GM21717 (cell line): ENCODE results near the gene MAL.

Source experiments
- ATAC-seq: cut with Tn5 transposase; IDR thresholded peaks from one replicate; pipeline ENCODE4 v1.9.1; 2021; ENCODE audit warnings: mild to moderate bottlenecking, moderate library complexity; ENCODE audit not compliant: unreplicated experiment

The MAL gene

DNA sequence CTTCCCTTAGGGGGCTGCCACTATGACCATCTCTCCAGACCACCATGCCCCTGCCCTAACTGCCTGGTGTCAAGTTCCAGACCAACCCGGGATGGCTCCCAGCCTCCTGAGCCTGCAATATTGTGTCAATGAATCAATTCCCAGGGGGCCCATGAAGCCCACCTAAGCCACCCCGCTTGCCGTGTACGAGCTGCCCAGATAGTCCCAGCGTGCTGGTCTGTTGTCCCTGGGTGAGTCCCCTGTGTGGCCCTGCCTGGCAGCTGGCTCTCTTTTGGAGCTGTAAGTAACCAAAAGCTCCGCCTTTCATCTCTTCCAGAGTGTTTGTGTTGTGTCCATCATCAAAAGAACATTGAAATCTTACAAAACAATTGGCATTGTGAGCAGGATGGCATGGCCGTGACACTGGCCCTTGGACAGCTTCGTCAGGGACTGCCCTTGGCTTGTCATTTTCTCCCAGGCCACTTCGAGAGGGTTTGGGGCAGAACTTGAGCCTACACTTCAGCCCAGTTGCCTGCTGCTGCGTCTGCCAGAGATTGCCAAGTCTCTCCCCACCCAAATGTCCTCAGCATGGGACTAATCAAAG, 11.3 kb upstream of the MAL start:
- no peak for ATAC-seq

DNA sequence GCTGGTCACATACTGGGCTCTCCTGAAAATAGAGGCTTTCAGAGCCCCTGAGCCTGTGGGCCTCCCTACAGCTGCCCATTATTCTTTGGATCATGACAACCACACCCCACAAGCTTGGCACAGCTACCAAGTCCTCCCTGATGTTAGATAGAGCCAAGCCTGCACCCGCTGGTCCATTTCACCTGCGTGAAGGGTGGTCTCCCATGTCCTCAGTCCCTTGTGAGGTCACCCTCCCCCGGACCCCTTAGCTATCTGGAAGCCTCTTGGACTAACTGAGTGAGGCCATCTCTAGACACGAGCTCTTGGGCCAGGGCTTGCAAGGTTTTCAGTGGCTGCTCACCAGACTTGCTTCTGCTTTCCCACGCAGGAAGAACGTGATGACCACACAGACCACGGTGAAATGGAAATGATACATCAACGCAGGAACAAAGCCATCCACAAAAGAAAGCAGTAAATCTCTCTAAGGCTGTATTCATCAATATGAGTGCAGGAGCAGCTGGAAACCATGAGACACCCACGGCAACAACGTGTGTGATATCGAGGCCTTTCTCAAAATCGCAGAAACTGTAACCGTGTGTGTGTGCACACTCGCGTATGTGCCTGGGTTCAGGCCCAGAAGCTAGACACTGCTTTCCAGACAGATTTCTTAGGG, 10.1 kb upstream of the MAL start:
- ATAC-seq: no peak

DNA sequence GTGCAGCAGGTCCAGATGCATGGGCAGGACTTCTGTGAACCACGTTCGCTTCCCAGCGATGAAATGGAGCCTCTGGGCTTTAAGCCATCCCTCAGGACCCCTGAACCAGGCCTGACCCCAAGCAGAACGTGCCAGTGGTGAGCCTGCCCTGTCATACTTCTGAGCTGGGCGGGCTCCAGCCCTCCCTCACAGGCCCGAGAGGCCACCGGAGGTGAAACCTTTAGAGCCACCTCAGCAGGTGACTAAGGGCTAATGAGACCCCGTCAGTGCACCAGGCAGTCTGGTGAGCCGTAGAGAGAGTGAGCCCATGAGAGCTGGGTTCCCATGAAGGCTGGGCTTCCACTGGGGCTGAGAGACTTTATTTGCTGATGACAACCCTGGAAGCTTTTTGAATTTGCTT, 8.9 kb upstream of the MAL start:
- ATAC-seq: no peak

DNA sequence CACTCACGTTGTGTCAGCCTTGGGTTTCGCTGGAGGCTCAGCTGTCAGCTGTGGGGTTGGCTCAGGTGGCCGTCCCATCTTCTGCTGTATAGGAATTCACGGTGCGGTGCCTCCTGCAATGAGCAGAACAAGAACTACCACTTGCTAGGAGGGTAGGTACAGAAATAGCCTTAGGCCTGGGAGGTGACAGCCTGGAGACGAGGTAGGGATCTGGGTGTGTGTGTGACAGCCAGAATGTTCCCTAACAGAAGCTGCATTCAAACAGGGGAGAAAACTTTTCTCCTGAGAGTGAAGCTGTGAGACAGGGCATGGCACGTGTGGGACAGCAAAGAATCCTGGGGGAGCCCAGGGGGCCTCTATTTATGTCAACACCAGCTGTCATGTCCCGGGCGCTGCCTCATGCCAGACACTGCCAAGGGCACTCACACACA, 8.4 kb upstream of the MAL start:
- ATAC-seq: no peak

DNA sequence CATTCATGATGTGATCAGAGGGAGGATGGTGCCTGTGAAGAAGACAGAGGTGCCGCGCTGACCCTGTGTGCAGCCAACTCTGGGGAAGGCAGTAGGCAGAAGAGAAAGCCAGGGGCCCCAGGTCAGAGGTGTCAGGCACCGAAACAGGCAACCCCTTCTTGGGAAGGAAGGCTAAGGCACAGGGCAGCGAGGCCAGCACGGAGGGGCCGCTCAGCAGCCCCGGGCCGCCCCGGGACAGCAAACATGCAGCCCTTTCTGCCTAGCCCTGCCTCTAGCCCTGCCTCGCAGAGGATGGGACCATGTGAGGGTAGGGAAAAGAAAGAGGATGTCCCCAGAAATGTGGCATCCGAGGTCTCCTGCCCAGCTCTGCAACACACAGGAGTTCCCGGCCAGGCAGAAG, 7.7 kb upstream of the MAL start:
- no peak for ATAC-seq

DNA sequence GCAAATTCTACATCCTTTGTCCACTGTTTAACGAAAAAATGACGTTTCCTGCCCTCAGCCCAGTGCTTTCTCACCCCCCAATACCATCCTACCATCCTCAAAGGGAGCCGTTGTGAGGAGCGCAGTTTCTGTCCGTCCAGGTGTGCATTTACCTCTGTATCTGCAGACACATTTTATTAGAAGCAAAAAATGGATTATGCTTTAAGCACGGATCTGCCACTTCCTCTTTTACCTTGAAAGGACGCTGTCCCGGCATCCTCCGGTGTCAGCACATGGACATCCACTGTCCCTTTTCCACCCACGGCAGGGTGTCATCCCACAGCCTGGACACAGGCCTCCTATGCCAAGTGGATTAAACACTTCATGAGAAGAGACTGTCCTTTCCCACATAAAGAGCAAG, 7.2 kb upstream of the MAL start:
- no peak for ATAC-seq

DNA sequence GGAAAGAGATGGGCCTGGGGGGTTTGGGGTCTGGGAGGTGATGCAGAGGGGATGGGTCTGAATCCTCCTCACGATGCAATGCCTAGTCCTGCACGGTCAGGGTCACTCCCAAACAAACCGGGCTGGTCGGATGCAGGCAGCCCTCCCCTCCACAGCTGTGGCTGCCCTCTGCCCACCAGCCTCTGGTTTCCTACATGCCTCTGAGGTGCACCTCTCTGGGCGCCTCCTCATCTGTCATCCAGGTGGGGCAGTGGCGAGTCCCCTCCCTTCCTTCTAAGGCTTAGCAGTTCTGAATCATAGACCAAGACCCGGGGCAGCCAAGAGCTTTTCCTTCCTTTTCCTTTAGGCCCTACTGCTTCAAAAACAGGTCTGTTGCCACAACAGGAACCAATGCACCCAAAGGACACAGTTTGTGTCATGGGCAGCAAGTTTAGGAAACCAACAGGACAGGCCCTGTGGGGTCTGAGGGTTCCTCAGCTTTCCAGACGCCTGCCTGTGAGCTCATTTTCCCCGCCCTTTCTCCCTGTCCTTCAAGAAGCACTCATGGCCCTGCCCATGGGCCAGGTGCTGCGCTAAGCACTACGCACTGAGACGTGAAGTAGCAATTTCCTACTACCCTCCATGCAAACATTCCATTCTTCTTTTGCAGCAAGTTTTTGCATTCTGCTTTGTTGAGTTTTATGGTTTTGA, 6.5 kb upstream of the MAL start:
- ATAC-seq: no peak

DNA sequence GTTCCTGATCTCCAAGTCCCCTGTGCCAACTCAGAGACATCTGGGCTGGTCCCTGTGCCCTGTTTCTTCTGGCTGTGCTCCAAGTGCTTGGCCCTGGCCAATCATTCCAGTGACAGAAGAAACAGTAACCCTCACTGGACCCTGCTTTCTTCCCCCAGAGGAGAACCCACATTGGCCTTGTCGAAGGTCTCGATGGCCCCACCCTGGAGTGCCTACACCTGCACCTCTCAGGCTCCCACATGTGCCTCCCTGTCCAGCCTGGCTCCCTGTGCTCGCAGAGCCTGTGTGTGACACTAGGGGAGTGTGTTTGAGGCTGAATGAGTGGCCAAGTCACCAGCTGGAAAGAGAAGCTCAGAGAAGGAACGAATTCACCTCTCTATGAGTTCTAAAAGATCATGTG, 5.9 kb upstream of the MAL start:
- no peak for ATAC-seq

DNA sequence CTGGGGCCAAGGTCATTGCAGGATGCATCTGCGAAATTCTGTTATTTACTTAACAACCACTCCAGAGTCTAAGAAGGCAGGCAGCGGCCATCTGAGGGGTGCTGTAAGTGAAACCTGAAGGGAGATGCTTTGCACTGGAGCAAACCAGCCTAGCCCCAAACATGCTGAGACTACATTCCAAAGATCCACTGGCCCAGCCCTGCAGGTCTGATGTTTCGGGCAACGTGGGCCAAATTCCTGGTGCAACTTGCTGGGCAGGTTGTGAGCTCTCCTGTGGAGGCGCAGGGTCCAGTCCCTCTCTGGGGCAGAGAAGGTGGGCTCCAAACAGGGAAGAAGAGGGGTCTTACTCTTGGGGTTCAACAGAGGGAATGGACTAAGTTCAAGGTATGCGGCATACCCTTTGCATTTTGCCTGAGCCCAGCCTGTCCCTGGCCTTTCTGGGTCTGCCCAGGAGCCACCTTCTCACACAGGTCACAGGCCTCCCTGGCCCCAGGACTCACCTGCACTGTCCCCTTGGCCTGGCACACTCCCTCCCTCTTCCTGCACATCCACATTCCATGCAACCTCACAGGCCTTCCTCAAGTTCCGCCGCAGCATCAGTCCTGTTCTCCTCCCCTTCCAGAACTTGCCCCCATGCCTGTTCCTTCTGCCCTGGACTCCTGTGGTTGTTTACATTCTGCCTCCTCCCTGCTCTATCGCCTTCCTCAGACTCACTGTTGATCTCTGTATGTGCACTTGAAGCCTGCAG, 5.1 kb upstream of the MAL start:
- ATAC-seq: no peak

DNA sequence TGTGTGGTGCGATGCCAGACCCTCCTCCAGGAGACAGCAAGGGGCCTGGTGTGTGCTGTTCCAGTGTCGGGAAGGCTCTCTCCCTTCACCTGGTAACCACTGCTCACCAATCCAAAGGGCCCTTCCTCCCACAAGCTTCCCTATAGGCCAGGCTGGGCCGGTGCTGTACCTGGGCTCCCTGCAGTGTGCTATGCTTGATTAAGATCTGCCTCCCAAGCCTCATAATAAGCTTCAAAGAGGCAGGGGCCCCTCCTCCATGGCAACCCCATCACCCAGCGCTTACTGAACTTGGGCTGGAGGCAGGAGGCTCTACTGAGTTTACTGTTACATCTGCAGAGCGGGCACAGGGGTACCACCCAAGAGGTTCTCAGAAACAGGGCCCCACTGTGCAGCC, 4.5 kb upstream of the MAL start:
- no peak for ATAC-seq

DNA sequence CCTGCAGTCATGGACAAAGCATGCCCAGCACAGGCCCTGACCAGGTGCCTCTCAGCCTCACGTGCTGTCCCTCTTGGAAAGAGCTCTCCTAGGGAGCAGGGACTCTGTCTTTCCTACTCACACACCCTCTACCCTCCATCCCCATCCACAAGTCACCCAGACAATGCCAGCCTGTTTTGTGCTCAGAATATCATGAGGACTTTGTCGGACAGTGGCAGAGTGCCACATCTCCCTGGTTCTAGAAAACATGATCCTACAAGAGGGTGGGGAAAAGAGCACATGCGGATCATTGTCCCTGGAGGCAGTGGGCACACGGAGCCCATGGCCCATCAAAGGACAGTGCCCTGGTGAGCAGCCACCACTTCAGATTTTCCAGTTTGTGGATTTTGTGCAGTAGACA, 3.7 kb upstream of the MAL start:
- no peak for ATAC-seq

DNA sequence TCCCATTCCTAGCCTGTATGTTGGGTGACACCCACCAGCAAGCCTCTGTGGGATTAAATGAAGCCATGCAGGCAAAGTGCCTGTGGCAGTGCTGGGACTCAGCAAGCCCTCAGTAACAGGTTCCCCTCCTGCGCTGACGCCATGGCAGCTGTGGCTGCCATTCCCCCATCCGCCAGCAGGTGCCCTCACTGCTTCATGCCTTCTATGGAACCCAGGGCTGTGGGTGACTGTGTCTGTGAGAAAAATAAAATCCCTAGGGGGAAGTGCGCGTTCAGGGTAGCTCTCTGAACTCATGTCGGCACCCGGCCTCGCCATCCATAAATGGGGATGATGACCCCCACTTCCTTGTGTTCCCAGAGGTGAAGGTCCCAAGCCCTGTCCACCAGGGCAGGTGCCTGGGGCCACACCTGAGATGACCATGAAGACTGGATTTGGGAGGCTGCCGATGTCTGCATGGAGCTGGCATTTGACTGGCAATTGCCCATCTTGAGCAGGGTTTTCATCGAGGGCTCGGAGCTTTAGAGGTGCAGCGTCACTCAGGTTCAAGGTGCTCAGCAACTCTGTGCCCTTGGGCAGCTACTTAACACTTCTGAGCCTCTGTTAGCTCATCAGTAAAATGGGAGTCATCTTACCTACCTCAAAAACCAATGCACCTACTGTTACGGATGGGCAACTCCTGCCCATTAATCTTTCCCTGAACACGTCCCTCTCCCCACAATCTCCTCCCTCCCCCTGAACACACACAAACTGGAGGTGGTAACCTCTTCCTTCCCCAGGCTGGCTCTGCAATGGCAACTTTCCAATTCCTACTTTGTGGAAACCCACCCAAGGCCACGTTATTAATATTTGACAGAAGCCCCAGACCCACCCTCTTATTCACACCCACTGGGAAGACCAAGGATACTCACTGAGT, 2.9 kb upstream of the MAL start:
- peak; percentile 91 for ATAC-seq

DNA sequence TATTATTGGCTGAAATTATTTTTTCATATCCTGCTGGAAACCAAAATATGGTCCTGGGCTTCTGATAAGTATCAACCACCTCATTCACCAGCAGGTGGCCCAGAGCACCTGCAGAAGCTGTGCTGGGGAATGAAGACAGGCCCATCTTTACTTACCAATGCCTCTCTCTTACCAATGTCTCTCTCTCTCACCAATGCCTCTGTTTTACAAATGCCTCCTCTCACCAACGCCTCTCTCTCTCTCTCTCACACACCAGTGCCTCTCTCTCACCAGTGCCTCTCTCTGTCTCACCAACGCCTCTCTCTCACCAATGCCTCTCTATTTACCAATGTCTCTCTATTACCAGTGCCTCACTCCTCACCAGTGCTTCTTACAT, 2.3 kb upstream of the MAL start:
- no peak for ATAC-seq

DNA sequence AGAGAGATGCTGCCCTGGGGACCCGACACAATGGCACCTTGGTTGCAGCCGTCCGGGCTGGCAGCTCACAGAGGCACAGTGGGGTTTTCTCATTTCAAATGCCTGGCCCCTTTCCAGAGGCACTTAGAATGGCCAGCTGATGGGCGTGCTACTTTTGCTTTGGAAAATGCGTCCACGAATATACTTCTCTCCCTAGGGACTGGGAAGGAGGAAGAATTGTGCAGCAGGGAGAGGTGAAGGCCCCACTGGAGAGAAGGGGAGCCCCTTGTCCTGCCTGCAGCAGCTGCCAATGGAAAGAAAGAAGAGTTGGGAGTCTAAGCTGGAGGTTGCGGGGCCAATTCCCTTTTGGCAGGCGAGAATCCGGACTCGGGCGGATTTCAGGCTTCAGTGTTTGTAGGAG, 1.1 kb upstream of the MAL start:
- no peak for ATAC-seq

DNA sequence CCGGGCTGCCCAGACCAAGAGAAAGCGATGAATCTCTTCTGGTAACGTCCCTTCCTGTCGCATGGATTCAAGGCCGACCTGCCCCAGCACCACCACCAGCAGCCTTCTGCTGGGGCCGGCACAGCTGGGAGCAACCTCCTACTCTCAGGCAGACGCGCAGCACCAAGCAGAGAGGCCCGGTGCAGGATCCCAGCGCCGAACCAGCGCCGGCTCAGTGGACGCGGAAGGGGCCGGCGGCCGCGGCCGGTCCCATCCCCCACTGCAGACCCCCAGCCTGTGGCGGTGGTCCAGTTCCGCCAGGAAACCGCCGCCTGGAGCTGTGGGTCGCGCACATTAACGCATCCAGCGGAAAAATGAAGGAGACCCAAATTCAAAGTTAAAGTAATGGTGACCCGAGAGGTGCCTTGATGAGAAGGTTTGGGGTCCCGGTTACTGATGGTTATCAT, 525 bp upstream of the MAL start:
- no peak for ATAC-seq

DNA sequence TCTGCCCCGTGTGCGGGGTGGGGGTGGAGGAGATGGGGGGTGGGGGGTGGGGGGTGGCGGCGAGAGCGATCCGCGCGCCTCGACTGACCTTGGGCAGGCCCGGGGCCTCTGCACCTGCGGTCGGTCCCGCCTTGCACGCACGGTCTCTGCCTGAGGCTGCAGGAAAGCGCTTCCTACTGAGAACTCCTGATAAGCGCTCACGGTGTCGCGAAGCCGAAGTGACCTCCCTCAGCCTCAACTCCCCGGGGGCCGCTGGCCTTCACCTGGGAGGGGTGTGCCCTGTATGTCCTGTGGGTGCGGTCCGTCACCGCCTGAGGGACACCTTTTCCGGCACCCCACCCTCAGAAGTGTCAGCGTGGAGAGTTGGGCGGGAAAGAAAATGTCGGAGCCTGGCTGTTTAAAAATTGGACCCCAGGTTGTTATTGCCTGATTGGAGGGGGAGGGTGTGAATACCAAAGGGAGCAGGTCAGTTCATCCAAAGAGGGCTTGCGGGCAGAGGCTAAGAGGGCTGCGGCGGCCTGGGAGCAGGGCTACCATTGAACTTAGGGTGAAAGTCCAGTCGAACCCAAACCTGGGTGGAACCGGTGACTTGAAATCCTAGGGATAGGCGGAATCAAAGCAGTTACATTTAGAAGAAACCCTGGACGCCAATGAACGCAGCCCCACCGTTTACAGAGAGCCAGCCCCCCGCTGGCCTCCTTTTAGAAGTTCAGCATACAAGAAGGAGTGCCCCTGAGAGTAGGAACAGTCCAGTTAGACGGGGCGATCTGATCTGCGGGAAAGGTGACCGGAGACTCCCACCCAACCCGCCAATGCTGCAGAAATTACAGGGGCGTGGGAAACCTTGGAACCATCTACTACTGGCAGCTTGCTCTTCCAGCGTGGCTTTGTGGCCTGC, 1.2 kb downstream of the MAL start:
- ATAC-seq: no peak

DNA sequence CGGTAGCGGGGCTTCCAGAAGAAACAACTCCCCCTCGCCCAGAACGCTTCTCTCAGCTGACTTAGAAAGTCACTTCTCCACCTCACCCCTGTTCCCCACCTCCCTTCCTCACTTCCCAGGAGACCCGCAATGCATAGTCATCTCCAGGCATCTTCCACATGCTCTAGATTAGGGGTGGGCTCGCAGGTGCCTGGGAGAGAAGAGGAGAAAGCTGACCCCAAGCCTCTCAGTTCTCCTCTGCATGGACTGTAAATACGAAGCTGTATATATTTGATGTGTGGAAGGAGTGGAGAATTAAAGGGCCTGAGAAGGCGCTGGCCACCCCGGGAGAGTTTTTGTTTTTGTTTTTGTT, 1.8 kb downstream of the MAL start:
- ATAC-seq: no peak

DNA sequence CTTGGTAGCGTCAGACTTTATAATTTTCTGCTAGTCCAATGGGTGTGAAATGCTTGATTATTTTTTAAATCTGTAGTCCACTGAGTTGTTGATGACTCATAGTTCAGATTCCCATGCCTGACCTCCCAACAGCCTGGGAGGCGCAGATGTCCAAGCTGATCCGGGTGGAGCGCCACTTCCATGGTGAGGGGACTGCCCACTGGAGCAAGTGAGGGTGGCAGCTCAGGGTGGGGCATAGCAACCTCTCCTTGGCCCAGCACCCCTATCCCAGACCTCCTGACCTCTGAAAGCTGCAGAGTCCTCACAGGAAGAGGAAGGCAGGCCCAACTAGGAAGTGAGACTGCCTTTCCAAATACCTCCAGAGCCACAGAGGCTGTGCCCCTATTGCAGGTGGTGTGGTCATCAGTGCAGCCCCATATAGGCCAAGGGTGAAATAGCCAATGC, 4.4 kb downstream of the MAL start:
- ATAC-seq: no peak

DNA sequence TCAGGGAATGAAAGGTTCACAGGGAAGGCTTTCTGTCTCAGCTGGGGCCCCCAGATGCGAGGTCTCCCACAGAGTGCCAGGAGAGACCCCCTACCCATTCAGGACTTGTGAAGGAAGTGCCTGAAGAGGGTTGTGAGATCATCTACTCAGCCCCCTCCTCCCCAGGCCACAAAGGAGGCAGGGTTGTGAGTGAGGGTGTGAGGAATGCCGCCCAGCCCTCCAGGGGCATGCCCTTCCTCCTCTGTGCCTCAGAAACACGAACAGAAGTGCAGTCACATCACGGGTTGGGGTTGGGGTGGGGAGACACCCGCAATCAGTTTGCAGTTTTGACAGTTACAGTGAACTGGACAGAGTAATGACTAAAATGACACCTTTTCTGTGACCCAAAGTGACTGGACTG, 5.0 kb downstream of the MAL start:
- no peak for ATAC-seq
